GM18502 (cell line): Measurements from ENCODE around the gene TMEM181.
"Not testable (repeated sequence)": the region's sequence is repeated elsewhere in the genome, so short reads cannot be mapped to it uniquely, and the experiment has no call there.

ENCODE experiments used
- ATAC-seq: cut with Tn5 transposase; IDR thresholded peaks from one replicate; pipeline ENCODE4 v1.9.1; 2021; ENCODE audit warnings: mild to moderate bottlenecking; ENCODE audit not compliant: unreplicated experiment, poor library complexity

The TMEM181 gene

GRCh38 chr6:158536084-158536890 lies 23.6 kb upstream of the TMEM181 start:
- ATAC-seq, result no peak

- ATAC-seq, result no peak
Measured at GRCh38 chr6:158536891-158537798, 22.7 kb upstream of the TMEM181 start.

GRCh38 chr6:158538741-158539140 lies 21.1 kb upstream of the TMEM181 start:
- ATAC-seq, result no peak

- no peak for ATAC-seq
Measured at GRCh38 chr6:158539413-158539812, 20.5 kb upstream of the TMEM181 start.

GRCh38 chr6:158539881-158540280 lies 20.0 kb upstream of the TMEM181 start:
- ATAC-seq, result no peak

GRCh38 chr6:158543606-158544185 lies 16.2 kb upstream of the TMEM181 start:
- no peak for ATAC-seq

- ATAC-seq, result no peak
Measured at GRCh38 chr6:158544428-158544827, 15.5 kb upstream of the TMEM181 start.

- no peak for ATAC-seq
Measured at GRCh38 chr6:158545043-158545966, 14.6 kb upstream of the TMEM181 start.

GRCh38 chr6:158548418-158549161 lies 11.3 kb upstream of the TMEM181 start:
- ATAC-seq, result no peak

- ATAC-seq, result no peak
Measured at GRCh38 chr6:158552055-158552795, 7.7 kb upstream of the TMEM181 start.

- ATAC-seq, result no peak
Measured at GRCh38 chr6:158552796-158553138, 7.1 kb upstream of the TMEM181 start.

GRCh38 chr6:158554611-158555361 lies 5.1 kb upstream of the TMEM181 start:
- ATAC-seq, result no peak

- ATAC-seq, result no peak
Measured at GRCh38 chr6:158556113-158556512, 3.8 kb upstream of the TMEM181 start.

GRCh38 chr6:158557110-158557509 lies 2.8 kb upstream of the TMEM181 start:
- ATAC-seq, result not testable (repeated sequence)

GRCh38 chr6:158557927-158558326 lies 2.0 kb upstream of the TMEM181 start:
- ATAC-seq, result no peak

- ATAC-seq, result no peak
Measured at GRCh38 chr6:158558415-158559306, 1.2 kb upstream of the TMEM181 start.

- no peak for ATAC-seq
Measured at GRCh38 chr6:158559338-158559894, 475 bp upstream of the TMEM181 start.
